ENCODE results near the gene TMEM163.

Gene TMEM163

GRCh38 chr2:134410006-134410405 is 308.8 kb downstream of the TMEM163 start:
- Histone ChIP-seq H2BK12ac (ENCODE audit: low read length) (no peak overlapping the region), H3K23ac (ENCODE audit: low read length) (no peak overlapping the region), H2AK5ac (ENCODE audit: low read length) (no peak overlapping the region), H2BK5ac (ENCODE audit: low read depth, low read length, poor library complexity) (no peak overlapping the region), H4K12ac (ENCODE audit: low read depth, low read length) (no peak overlapping the region), H3K79me2 (ENCODE audit: control insufficient read depth, insufficient read depth, low read length, poor library complexity) (no peaks in the 10 kb centered on the region), H4K8ac (ENCODE audit: low read depth, low read length) (no peak overlapping the region), H3K79me1 (ENCODE audit: low read length) (no peaks in the 10 kb centered on the region), H3K4me1 (ENCODE audit: control insufficient read depth in 1 of 2, insufficient read depth in 2 of 2, low read length in 2 of 2) (peaks cover 0 to 2% of the 10 kb centered on the region in 2 experiments), H3K9ac (ENCODE audit: low read length) (no peak overlapping the region), H3K27ac (ENCODE audit: low read depth, low read length) (no peak overlapping the region), H3K36me3 (ENCODE audit: control insufficient read depth in 1 of 2, insufficient read depth in 2 of 2, low read length in 2 of 2) (no peaks in the 10 kb centered on the region), H2AFZ (ENCODE audit: insufficient read depth, low read length, poor library complexity) (no peak overlapping the region), H3K4me2 (ENCODE audit: low read length) (no peak overlapping the region), H3K4ac (ENCODE audit: low read depth, low read length) (no peak overlapping the region), H3K9me3 (ENCODE audit: insufficient read depth, low read depth, low read length) (no peaks in the 10 kb centered on the region), H3K4me3 (ENCODE audit: low read depth, low read length) (no peak overlapping the region), H3K14ac (ENCODE audit: low read length) (no peak overlapping the region), H4K91ac (ENCODE audit: low read depth, low read length) (no peak overlapping the region), H2BK120ac (ENCODE audit: insufficient read depth, low read length, poor library complexity) (no peak overlapping the region), H3K27me3 (ENCODE audit: insufficient read depth, low read length) (no peaks in the 10 kb centered on the region), H3K18ac (ENCODE audit: low read length) (no peak overlapping the region)
- DNase-seq: no peak
- no CpG with 5 or more reads among the region's 2 CpGs for WGBS (ENCODE audit: extremely low coverage, insufficient coverage, insufficient read length)

DNA sequence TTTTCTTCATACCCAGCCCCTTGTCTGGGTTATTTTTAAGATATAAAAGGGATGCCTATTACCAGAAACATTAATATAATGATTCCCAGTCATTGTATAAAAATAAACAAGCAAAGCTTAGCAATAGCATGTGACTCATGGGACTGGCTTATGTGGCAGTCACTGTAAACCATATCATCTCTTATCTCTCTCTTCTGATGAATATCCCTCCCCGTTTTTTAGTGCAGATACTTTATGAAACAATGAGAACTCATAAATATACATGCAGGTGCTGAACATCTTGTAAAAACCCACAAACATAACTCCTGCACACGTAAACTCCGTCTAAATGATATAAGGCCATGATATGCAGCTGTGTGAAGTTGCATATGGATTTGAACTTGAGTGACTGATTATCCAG is 310.0 kb downstream of the TMEM163 start:
- Histone ChIP-seq H3K9ac (ENCODE audit: low read length) (no peak overlapping the region), H3K4ac (ENCODE audit: low read depth, low read length) (no peak overlapping the region), H3K4me2 (ENCODE audit: low read length) (no peak overlapping the region), H3K4me3 (ENCODE audit: low read depth, low read length) (no peak overlapping the region), H2BK120ac (ENCODE audit: insufficient read depth, low read length, poor library complexity) (no peak overlapping the region), H4K12ac (ENCODE audit: low read depth, low read length) (no peak overlapping the region), H3K79me1 (ENCODE audit: low read length) (no peaks in the 10 kb centered on the region), H2AK5ac (ENCODE audit: low read length) (no peak overlapping the region), H3K9me3 (ENCODE audit: insufficient read depth, low read depth, low read length) (no peaks in the 10 kb centered on the region), H3K79me2 (ENCODE audit: control insufficient read depth, insufficient read depth, low read length, poor library complexity) (no peaks in the 10 kb centered on the region), H2AFZ (ENCODE audit: insufficient read depth, low read length, poor library complexity) (no peak overlapping the region), H3K27ac (ENCODE audit: low read depth, low read length) (no peak overlapping the region), H3K23ac (ENCODE audit: low read length) (no peak overlapping the region), H2BK12ac (ENCODE audit: low read length) (no peak overlapping the region), H3K27me3 (ENCODE audit: insufficient read depth, low read length) (no peaks in the 10 kb centered on the region), H3K4me1 (ENCODE audit: control insufficient read depth in 1 of 2, insufficient read depth in 2 of 2, low read length in 2 of 2) (peaks cover 0 to 2% of the 10 kb centered on the region in 2 experiments), H4K8ac (ENCODE audit: low read depth, low read length) (no peak overlapping the region), H4K91ac (ENCODE audit: low read depth, low read length) (no peak overlapping the region), H3K18ac (ENCODE audit: low read length) (no peak overlapping the region), H2BK5ac (ENCODE audit: low read depth, low read length, poor library complexity) (no peak overlapping the region), H3K14ac (ENCODE audit: low read length) (no peak overlapping the region), H3K36me3 (ENCODE audit: control insufficient read depth in 1 of 2, insufficient read depth in 2 of 2, low read length in 2 of 2) (no peaks in the 10 kb centered on the region)
- no peak for DNase-seq
- WGBS (ENCODE audit: extremely low coverage, insufficient coverage, insufficient read length): no CpG with 5 or more reads among the region's 3 CpGs

DNA sequence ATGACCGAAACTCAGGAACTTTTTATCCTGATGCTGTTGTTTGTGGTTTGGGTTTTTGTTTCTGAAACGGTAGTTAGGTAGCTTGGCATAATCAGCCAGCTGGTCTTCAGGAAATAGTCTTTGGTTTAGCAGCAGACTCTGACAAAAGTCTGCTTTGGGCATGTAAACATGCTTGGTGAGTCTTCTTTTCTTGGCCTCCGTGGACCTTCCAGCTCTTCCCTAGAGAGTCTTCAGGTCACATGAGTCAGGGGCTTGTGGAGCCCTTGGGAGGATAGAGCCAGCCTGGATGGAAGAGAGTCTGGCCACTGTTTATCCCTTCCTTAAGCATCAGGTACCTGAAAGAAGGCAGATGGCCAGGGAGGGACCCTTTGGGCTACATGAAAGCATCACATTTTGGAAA is 310.4 kb downstream of the TMEM163 start:
- H3K23ac ChIP-seq (ENCODE audit: low read length): no peak overlapping the region
- no peak overlapping the region for H3K4ac ChIP-seq (ENCODE audit: low read depth, low read length)
- no peaks in the 10 kb centered on the region for H3K36me3 ChIP-seq (ENCODE audit: control insufficient read depth in 1 of 2, insufficient read depth in 2 of 2, low read length in 2 of 2)
- no peak overlapping the region for H4K91ac ChIP-seq (ENCODE audit: low read depth, low read length)
- peaks cover 0 to 2% of the 10 kb centered on the region in 2 experiments for H3K4me1 ChIP-seq (ENCODE audit: control insufficient read depth in 1 of 2, insufficient read depth in 2 of 2, low read length in 2 of 2)
- H3K79me1 ChIP-seq (ENCODE audit: low read length): no peaks in the 10 kb centered on the region
- H2AK5ac ChIP-seq (ENCODE audit: low read length): no peak overlapping the region
- H3K9me3 ChIP-seq (ENCODE audit: insufficient read depth, low read depth, low read length): no peaks in the 10 kb centered on the region
- no peak overlapping the region for H3K27ac ChIP-seq (ENCODE audit: low read depth, low read length)
- no peak overlapping the region for H2BK12ac ChIP-seq (ENCODE audit: low read length)
- H3K79me2 ChIP-seq (ENCODE audit: control insufficient read depth, insufficient read depth, low read length, poor library complexity): no peaks in the 10 kb centered on the region
- no peak overlapping the region for H3K9ac ChIP-seq (ENCODE audit: low read length)
- DNase-seq: no peak
- no peaks in the 10 kb centered on the region for H3K27me3 ChIP-seq (ENCODE audit: insufficient read depth, low read length)
- no peak overlapping the region for H3K14ac ChIP-seq (ENCODE audit: low read length)
- no peak overlapping the region for H3K18ac ChIP-seq (ENCODE audit: low read length)
- H4K12ac ChIP-seq (ENCODE audit: low read depth, low read length): no peak overlapping the region
- no peak overlapping the region for H2BK120ac ChIP-seq (ENCODE audit: insufficient read depth, low read length, poor library complexity)
- WGBS (ENCODE audit: extremely low coverage, insufficient coverage, insufficient read length): no CpG with 5 or more reads among the region's 3 CpGs
- H4K8ac ChIP-seq (ENCODE audit: low read depth, low read length): no peak overlapping the region
- H2BK5ac ChIP-seq (ENCODE audit: low read depth, low read length, poor library complexity): no peak overlapping the region
- no peak overlapping the region for H3K4me3 ChIP-seq (ENCODE audit: low read depth, low read length)
- H2AFZ ChIP-seq (ENCODE audit: insufficient read depth, low read length, poor library complexity): no peak overlapping the region
- H3K4me2 ChIP-seq (ENCODE audit: low read length): no peak overlapping the region

- H3K9me3 ChIP-seq (ENCODE audit: insufficient read depth, low read depth, low read length): no peaks in the 10 kb centered on the region
These were observed 311.5 kb downstream of the TMEM163 start for GRCh38 chr2:134407154-134407890.

More at GRCh38 chr2:134407154-134407890, 311.5 kb downstream of the TMEM163 start:
- peak; percentile 30 to 52 for DNase-seq
- Histone ChIP-seq H3K4me2 (ENCODE audit: low read length) (no peak overlapping the region), H4K12ac (ENCODE audit: low read depth, low read length) (no peak overlapping the region), H2BK5ac (ENCODE audit: low read depth, low read length, poor library complexity) (no peak overlapping the region), H3K9ac (ENCODE audit: low read length) (no peak overlapping the region), H4K8ac (ENCODE audit: low read depth, low read length) (no peak overlapping the region), H3K23ac (ENCODE audit: low read length) (no peak overlapping the region), H3K36me3 (ENCODE audit: control insufficient read depth in 1 of 2, insufficient read depth in 2 of 2, low read length in 2 of 2) (no peaks in the 10 kb centered on the region), H2BK12ac (ENCODE audit: low read length) (no peak overlapping the region), H3K4ac (ENCODE audit: low read depth, low read length) (no peak overlapping the region), H4K91ac (ENCODE audit: low read depth, low read length) (no peak overlapping the region), H2AK5ac (ENCODE audit: low read length) (no peak overlapping the region), H3K18ac (ENCODE audit: low read length) (no peak overlapping the region), H3K27me3 (ENCODE audit: insufficient read depth, low read length) (no peaks in the 10 kb centered on the region), H2AFZ (ENCODE audit: insufficient read depth, low read length, poor library complexity) (no peak overlapping the region), H3K79me2 (ENCODE audit: control insufficient read depth, insufficient read depth, low read length, poor library complexity) (no peaks in the 10 kb centered on the region), H3K79me1 (ENCODE audit: low read length) (no peaks in the 10 kb centered on the region), H3K4me1 (ENCODE audit: control insufficient read depth in 1 of 2, insufficient read depth in 2 of 2, low read length in 2 of 2) (peaks cover 0 to 2% of the 10 kb centered on the region in 2 experiments), H2BK120ac (ENCODE audit: insufficient read depth, low read length, poor library complexity) (no peak overlapping the region), H3K27ac (ENCODE audit: low read depth, low read length) (no peak overlapping the region), H3K14ac (ENCODE audit: low read length) (no peak overlapping the region), H3K4me3 (ENCODE audit: low read depth, low read length) (no peak overlapping the region)
- WGBS (ENCODE audit: extremely low coverage, insufficient coverage, insufficient read length): no CpG with 5 or more reads among the region's 4 CpGs
